ENCODE results near the gene IKZF3.

The IKZF3 gene

GRCh38 chr17:39776252-39776651 is 87.9 kb downstream of the IKZF3 start:
- H3K23ac ChIP-seq (ENCODE audit: low read depth, low read length, poor library complexity) = no peak overlapping the region
- DNase-seq (ENCODE audit: low spot score) = no peak
- H3K14ac ChIP-seq (ENCODE audit: low read length) = no peak overlapping the region
- peaks cover 0 to 66% (median 0%) of the 10 kb centered on the region in 3 experiments for H3K27me3 ChIP-seq (ENCODE audit: control insufficient read depth in 3 of 3, insufficient read depth in 3 of 3, low read depth in 1 of 3, low read length in 3 of 3)
- H3K9me3 ChIP-seq (replicated peaks in 1 of 2; ENCODE audit: control insufficient read depth in 2 of 2, insufficient read depth in 1 of 2, low read depth in 1 of 2, low read length in 2 of 2) = no peaks in the 10 kb centered on the region
- H3K4me3 ChIP-seq (ENCODE audit: low read length in 2 of 2) = no peak overlapping the region
- H3K79me1 ChIP-seq (ENCODE audit: low read depth, low read length) = no peaks in the 10 kb centered on the region
- no peak overlapping the region for H3K27ac ChIP-seq (replicated peaks; ENCODE audit: low read length)
- H3K36me3 ChIP-seq (replicated peaks in 1 of 2; ENCODE audit: control insufficient read depth in 2 of 2, insufficient read depth in 2 of 2, low read length in 2 of 2) = no peaks in the 10 kb centered on the region
- H3K18ac ChIP-seq (ENCODE audit: low read length) = no peak overlapping the region
- H2BK120ac ChIP-seq (ENCODE audit: low read depth, low read length) = no peak overlapping the region
- H2BK5ac ChIP-seq (ENCODE audit: low read length) = no peak overlapping the region
- H3K4me2 ChIP-seq (ENCODE audit: insufficient read depth, low read length, poor library complexity, severe bottlenecking) = no peak overlapping the region
- H2BK15ac ChIP-seq (ENCODE audit: low read length) = no peak overlapping the region
- H2AK5ac ChIP-seq (ENCODE audit: low read depth, low read length) = no peak overlapping the region
- H4K91ac ChIP-seq (ENCODE audit: low read depth, low read length, poor library complexity) = no peak overlapping the region
- H2AFZ ChIP-seq (ENCODE audit: low read length) = no peak overlapping the region
- H3K4me1 ChIP-seq (ENCODE audit: control insufficient read depth in 2 of 2, insufficient read depth in 1 of 2, low read depth in 1 of 2, low read length in 2 of 2) = no peaks in the 10 kb centered on the region
- H3K4ac ChIP-seq (ENCODE audit: low read length) = no peak overlapping the region
- no peak overlapping the region for H3K9ac ChIP-seq (ENCODE audit: low read depth, low read length, poor library complexity)
- H2BK12ac ChIP-seq (ENCODE audit: low read length) = no peak overlapping the region
- no peak overlapping the region for H4K8ac ChIP-seq (ENCODE audit: low read depth, low read length)

GRCh38 chr17:39775031-39775430 is 89.1 kb downstream of the IKZF3 start:
- Histone ChIP-seq H3K4me1 (ENCODE audit: control insufficient read depth in 2 of 2, insufficient read depth in 1 of 2, low read depth in 1 of 2, low read length in 2 of 2) (no peaks in the 10 kb centered on the region), H2AK5ac (ENCODE audit: low read depth, low read length) (no peak overlapping the region), H2BK15ac (ENCODE audit: low read length) (no peak overlapping the region), H2BK120ac (ENCODE audit: low read depth, low read length) (no peak overlapping the region), H3K27ac (replicated peaks; ENCODE audit: low read length) (no peak overlapping the region), H4K8ac (ENCODE audit: low read depth, low read length) (no peak overlapping the region), H3K79me1 (ENCODE audit: low read depth, low read length) (no peaks in the 10 kb centered on the region), H3K4me2 (ENCODE audit: insufficient read depth, low read length, poor library complexity, severe bottlenecking) (no peak overlapping the region), H3K9ac (ENCODE audit: low read depth, low read length, poor library complexity) (no peak overlapping the region), H3K14ac (ENCODE audit: low read length) (no peak overlapping the region), H3K27me3 (ENCODE audit: control insufficient read depth in 3 of 3, insufficient read depth in 3 of 3, low read depth in 1 of 3, low read length in 3 of 3) (peaks cover 0 to 74% (median 2%) of the 10 kb centered on the region in 3 experiments), H4K91ac (ENCODE audit: low read depth, low read length, poor library complexity) (no peak overlapping the region), H3K4ac (ENCODE audit: low read length) (no peak overlapping the region), H2BK5ac (ENCODE audit: low read length) (no peak overlapping the region), H3K23ac (ENCODE audit: low read depth, low read length, poor library complexity) (no peak overlapping the region), H2BK12ac (ENCODE audit: low read length) (no peak overlapping the region), H3K4me3 (ENCODE audit: low read length in 2 of 2) (no peak overlapping the region), H3K18ac (ENCODE audit: low read length) (no peak overlapping the region), H3K36me3 (replicated peaks in 1 of 2; ENCODE audit: control insufficient read depth in 2 of 2, insufficient read depth in 2 of 2, low read length in 2 of 2) (no peaks in the 10 kb centered on the region), H3K9me3 (replicated peaks in 1 of 2; ENCODE audit: control insufficient read depth in 2 of 2, insufficient read depth in 1 of 2, low read depth in 1 of 2, low read length in 2 of 2) (no peaks in the 10 kb centered on the region), H2AFZ (ENCODE audit: low read length) (no peak overlapping the region)
- DNase-seq (ENCODE audit: low spot score) = no peak
- WGBS, 2 donors (ENCODE audit: extremely low coverage in 2 of 2, insufficient read length in 2 of 2, insufficient replicate concordance in 1 of 2) = no CpG with 5 or more reads among the region's 2 CpGs

DNA sequence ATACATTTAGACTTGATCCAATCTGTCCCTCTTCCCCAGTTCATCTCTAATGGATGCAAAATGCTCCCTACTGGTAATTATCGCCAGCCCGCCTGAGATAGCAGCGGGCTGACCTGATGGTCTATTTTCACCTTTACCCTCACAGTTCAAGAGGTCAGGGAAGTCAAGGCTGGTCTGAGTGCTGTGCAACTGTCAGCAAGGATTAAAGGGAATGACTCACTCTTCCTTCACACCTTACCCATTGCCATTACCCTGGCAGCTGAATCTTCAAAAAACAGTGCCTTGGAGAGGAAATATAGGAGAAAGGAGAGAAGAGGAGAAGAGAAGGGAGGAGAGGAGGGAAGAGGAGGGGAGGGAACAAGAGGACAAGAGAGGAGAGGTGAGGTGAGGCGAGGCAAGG is 90.1 kb downstream of the IKZF3 start:
- H4K8ac ChIP-seq (ENCODE audit: low read depth, low read length) = peak overlapping the region; percentile 78
- H3K9ac ChIP-seq (ENCODE audit: low read depth, low read length, poor library complexity) = no peak overlapping the region
- H3K79me1 ChIP-seq (ENCODE audit: low read depth, low read length) = no peaks in the 10 kb centered on the region
- no CpG with 5 or more reads among the region's 4 CpGs for WGBS, 2 donors (ENCODE audit: extremely low coverage in 2 of 2, insufficient read length in 2 of 2, insufficient replicate concordance in 1 of 2)
- H4K91ac ChIP-seq (ENCODE audit: low read depth, low read length, poor library complexity) = no peak overlapping the region
- H3K18ac ChIP-seq (ENCODE audit: low read length) = peak overlapping the region; percentile 19
- peaks cover 0 to 78% (median 2%) of the 10 kb centered on the region in 3 experiments for H3K27me3 ChIP-seq (ENCODE audit: control insufficient read depth in 3 of 3, insufficient read depth in 3 of 3, low read depth in 1 of 3, low read length in 3 of 3)
- H3K4me2 ChIP-seq (ENCODE audit: insufficient read depth, low read length, poor library complexity, severe bottlenecking) = no peak overlapping the region
- no peak overlapping the region for H2AFZ ChIP-seq (ENCODE audit: low read length)
- H3K4ac ChIP-seq (ENCODE audit: low read length) = no peak overlapping the region
- H3K4me1 ChIP-seq (ENCODE audit: control insufficient read depth in 2 of 2, insufficient read depth in 1 of 2, low read depth in 1 of 2, low read length in 2 of 2) = no peaks in the 10 kb centered on the region
- no peak overlapping the region for H3K4me3 ChIP-seq (ENCODE audit: low read length in 2 of 2)
- no peak overlapping the region for H2BK15ac ChIP-seq (ENCODE audit: low read length)
- H2BK120ac ChIP-seq (ENCODE audit: low read depth, low read length) = no peak overlapping the region
- H3K23ac ChIP-seq (ENCODE audit: low read depth, low read length, poor library complexity) = peak overlapping the region; percentile 26
- H2AK5ac ChIP-seq (ENCODE audit: low read depth, low read length) = no peak overlapping the region
- no peak overlapping the region for H2BK12ac ChIP-seq (ENCODE audit: low read length)
- H2BK5ac ChIP-seq (ENCODE audit: low read length) = no peak overlapping the region
- DNase-seq (ENCODE audit: low spot score) = no peak
- no peak overlapping the region for H3K14ac ChIP-seq (ENCODE audit: low read length)
- H3K9me3 ChIP-seq (replicated peaks in 1 of 2; ENCODE audit: control insufficient read depth in 2 of 2, insufficient read depth in 1 of 2, low read depth in 1 of 2, low read length in 2 of 2) = no peaks in the 10 kb centered on the region
- no peaks in the 10 kb centered on the region for H3K36me3 ChIP-seq (replicated peaks in 1 of 2; ENCODE audit: control insufficient read depth in 2 of 2, insufficient read depth in 2 of 2, low read length in 2 of 2)
- no peak overlapping the region for H3K27ac ChIP-seq (replicated peaks; ENCODE audit: low read length)

DNA sequence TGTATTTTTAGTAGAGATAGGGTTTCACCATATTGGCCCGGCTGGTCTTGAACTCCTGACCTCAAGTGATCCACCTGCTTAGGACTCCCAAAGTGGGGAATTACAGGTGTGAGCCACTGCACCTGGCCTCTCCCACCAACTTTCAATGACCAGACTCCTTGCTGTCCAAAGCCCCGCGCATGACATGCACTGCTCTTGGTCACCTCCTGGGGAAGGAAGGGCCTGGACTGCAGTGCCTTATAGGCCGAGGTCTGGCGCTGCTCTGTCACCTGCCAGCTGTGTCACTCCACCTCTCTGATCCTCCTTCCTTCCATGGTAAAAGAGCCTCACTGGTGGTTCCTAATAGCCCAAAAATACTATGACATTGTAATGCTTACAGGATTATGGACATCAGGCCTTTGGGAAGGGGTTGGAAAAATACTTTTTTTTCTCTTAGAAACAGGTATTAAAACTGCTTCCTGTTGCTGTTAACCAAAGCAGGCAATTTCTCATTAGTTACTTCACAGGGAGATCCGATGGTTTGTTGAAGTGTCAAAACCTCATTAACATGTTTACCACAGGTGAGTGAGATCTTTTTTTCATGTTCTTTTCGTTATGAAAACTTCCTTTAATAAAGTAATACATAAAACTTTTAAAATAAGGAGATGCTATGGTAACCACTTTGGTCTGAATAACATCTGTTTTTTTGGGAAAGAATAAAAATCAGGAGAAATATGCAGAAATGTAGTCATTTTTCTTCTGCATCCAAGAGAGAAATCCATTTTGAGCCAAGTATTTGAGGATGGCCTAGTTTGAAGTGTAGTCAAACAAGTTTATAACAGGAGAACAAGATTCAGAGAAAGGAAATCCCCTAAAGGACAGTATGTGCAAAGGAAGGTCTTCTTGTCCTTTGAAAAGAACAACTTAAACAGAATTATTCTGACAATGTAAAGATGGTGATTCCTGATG is 90.9 kb downstream of the IKZF3 start:
- Histone ChIP-seq H2AK5ac (ENCODE audit: low read depth, low read length) (no peak overlapping the region), H3K27ac (replicated peaks; ENCODE audit: low read length) (no peak overlapping the region), H2AFZ (ENCODE audit: low read length) (no peak overlapping the region), H3K14ac (ENCODE audit: low read length) (no peak overlapping the region), H3K79me1 (ENCODE audit: low read depth, low read length) (no peaks in the 10 kb centered on the region), H4K8ac (ENCODE audit: low read depth, low read length) (no peak overlapping the region), H3K9ac (ENCODE audit: low read depth, low read length, poor library complexity) (no peak overlapping the region), H2BK5ac (ENCODE audit: low read length) (no peak overlapping the region), H3K23ac (ENCODE audit: low read depth, low read length, poor library complexity) (no peak overlapping the region), H2BK120ac (ENCODE audit: low read depth, low read length) (no peak overlapping the region), H4K91ac (ENCODE audit: low read depth, low read length, poor library complexity) (no peak overlapping the region), H3K27me3 (ENCODE audit: control insufficient read depth in 3 of 3, insufficient read depth in 3 of 3, low read depth in 1 of 3, low read length in 3 of 3) (peaks cover 0 to 81% (median 2%) of the 10 kb centered on the region in 3 experiments), H3K9me3 (replicated peaks in 1 of 2; ENCODE audit: control insufficient read depth in 2 of 2, insufficient read depth in 1 of 2, low read depth in 1 of 2, low read length in 2 of 2) (no peaks in the 10 kb centered on the region), H3K4me3 (ENCODE audit: low read length in 2 of 2) (no peak overlapping the region), H3K4me1 (ENCODE audit: control insufficient read depth in 2 of 2, insufficient read depth in 1 of 2, low read depth in 1 of 2, low read length in 2 of 2) (no peaks in the 10 kb centered on the region), H2BK15ac (ENCODE audit: low read length) (no peak overlapping the region), H3K4ac (ENCODE audit: low read length) (no peak overlapping the region), H2BK12ac (ENCODE audit: low read length) (no peak overlapping the region), H3K4me2 (ENCODE audit: insufficient read depth, low read length, poor library complexity, severe bottlenecking) (no peak overlapping the region), H3K36me3 (replicated peaks in 1 of 2; ENCODE audit: control insufficient read depth in 2 of 2, insufficient read depth in 2 of 2, low read length in 2 of 2) (no peaks in the 10 kb centered on the region), H3K18ac (ENCODE audit: low read length) (peak overlapping the region; percentile 13)
- no CpG with 5 or more reads among the region's 7 CpGs for WGBS, 2 donors (ENCODE audit: extremely low coverage in 2 of 2, insufficient read length in 2 of 2, insufficient replicate concordance in 1 of 2)
- no peak for DNase-seq (ENCODE audit: low spot score)
